GM18498 (cell line): ENCODE results near the gene MRNIP.

Source experiments
- ATAC-seq: cut with Tn5 transposase; IDR thresholded peaks from one replicate; pipeline ENCODE4 v1.9.1; 2021; ENCODE audit warnings: mild to moderate bottlenecking, moderate library complexity; ENCODE audit not compliant: unreplicated experiment

The MRNIP gene

DNA sequence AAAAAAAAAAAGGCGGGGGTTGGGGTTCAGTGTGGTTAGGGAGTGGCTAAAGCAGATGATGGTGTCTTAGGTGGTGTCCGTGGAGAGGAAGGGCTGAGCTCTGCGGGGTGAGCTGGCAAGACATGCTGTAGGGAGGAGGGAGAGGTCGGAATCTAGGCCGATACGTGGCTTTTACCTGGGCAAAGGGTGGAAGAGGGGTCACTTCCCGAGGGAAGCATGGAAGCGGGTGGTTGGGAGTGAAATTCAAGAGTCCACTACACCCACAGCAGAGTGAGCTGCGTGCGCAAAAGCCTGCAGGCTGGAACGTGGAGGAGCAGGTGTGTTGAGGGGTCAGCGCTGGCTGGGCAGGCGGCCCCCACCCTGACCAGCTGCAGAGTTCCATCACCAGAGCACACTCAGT, 31.3 kb upstream of the MRNIP start:
- ATAC-seq, result no peak

DNA sequence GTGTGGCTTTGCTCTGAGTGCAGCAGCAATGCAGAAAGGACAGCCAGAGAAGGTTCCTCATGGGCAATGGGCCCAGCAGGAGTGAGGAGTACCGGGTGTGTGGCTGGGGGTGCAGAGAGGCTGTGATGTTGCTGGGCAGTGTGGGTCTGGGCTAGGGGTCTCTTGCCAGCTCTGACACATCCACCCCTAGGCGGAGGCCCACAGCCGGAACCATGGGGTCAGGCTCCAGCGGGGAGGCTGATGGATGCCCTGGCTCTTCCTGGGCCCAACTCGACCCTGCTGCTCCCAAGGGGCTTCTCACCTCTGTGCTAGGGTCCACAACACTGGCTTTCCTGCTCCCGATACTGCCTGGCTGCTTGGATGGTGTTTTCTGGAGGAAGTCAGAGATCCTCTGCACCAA, 29.2 kb upstream of the MRNIP start:
- no peak for ATAC-seq

DNA sequence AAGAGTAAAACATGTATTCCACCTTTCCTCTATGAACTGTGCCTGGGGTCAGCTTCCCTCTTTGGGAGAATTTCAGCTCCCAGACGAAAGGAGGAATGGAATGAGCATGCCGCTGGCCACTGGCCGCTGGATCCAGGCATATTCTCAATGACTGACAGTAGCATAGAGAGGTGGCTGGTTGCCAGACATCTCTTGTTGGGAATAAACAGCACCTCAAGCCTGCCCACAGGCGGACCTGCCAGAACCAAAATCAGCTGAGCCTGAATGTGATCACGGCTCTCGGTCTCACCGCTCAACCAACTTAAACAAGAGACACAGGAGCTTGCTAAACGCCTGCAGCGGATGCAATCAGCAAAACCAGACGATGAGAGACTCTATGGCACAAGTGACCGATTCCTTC, 28.5 kb upstream of the MRNIP start:
- ATAC-seq, result no peak

DNA sequence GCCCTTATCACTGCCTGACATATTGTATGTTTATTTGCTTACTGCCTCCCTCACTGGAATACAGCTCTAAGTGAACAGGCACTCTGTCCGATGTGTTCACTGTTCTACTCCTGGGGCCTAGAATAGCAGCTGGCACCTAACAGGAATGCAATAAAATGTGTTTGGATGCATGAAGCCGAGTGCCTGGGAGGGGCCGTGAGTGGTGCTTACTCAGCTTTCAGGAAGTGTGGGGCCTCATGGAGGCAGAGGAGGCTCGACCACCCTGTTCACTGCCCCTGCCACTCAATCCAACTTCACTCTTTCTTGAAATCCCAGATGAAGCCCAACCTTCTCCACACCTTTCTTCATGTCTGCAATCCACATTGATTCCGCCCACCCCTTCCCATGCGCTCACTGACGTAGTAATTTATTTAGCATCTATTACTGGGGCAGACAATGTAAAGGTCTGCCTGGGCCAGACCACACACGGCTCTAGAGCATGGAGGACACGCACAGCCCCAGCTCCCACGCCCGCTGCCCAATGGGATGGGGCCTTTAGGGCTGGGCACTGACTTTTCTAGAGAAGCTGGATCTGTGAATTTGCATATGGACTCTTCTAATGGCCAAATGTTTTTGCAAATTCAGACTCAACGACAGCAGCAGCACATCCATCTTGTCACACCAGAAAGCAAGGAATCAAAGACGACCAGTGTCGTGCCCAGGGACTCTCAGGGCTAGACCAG, 27.7 kb upstream of the MRNIP start:
- ATAC-seq, result no peak

DNA sequence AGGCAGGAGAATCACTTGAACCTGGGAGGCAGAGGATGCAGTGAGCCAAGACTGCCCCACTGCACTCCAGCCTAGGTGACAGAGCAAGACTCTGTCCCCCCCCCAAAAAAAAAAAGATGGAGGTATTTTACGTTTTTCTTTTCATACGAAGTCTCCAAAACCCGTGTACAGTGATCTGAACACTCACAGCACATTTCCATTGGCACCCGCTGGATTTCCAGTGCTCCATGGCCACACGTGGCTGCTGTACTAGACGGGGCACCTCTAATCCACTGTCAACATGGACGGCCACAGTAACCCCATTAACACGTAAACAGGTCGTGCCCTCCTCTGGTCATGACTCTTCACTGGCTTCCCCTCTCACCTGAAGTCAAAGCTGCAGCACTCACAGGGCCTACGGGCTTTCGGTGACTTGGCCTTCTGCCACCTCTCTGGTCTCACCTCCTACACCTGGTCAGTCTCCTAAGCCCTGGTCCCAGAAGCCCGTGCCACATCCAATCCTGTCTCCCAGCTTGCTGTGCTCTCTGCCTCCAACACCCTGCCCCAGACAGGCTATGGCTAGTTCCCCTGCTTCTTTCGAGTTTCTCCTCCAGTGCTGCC, 27.0 kb upstream of the MRNIP start:
- ATAC-seq, result no peak

DNA sequence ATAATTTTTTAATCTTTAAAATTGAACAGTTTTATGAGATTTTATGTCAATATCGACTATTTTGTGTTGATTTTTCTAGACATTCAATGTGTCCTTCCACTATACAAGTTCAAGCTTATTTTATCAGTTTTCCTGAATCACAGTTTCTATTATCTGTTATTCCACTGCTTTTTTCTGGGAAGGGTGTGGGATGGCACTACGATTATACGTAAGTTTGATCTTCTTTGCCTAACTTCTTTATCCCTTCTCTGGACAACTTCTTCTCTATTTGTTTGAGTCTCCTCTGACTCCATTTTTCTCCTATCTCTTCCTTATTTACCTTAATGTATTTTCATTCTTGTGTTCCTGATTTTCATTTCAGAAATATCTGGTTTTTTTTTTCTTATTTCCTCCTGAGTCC, 24.5 kb upstream of the MRNIP start:
- no peak for ATAC-seq

DNA sequence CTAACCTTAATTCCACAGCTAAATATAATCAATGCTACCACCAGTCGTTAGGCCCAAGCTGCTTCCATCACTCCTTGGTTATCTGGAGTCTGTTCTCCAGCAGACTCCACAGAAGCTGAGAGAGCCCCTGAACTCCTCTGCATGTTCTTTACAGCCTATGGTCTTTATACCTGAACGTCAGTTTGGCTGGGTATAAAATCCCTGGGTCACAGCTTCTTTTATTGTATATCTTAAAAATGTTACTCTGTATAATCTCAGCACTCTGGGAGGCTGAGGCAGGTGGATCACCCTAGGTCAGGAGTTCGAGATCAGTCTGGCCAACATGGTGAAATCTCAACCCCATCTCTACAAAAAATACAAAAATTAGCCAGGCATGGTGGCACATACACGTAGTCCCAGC, 23.7 kb upstream of the MRNIP start:
- ATAC-seq, result no peak

DNA sequence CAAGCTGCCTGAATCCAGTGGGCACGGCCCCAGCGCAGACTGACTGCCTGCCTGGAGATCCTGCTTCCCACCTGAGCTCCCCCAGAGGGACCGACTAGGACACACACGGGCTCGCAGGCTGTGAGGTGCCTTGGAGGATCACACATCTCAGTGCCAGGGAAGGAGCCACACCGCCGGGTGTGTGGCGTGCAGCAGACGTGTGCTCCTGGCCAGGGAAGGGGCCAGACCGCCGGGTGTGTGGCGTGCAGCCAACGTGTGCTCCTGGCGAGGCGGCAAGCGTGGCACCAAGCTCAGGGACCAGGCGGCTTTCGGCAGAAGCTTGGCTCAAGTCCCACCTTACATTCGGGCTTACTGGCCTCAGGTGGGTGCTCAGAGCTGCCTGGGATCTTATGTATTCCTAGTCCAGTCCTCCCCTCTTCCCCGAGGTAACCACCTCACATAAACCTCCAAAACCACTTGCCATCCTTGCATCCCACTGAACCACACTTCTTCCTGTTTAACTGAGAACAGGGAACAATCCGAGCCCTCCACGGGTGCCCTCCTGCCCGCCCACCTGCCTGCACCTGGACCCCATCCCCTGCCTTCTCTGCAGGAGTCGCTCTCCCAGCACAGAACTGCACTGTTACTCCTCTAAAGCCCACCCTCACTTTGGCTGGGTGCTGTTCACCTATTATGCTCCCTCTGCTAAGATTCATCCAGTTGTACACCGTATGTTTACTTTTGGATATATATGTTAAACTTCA, 22.4 kb upstream of the MRNIP start:
- ATAC-seq, result no peak

DNA sequence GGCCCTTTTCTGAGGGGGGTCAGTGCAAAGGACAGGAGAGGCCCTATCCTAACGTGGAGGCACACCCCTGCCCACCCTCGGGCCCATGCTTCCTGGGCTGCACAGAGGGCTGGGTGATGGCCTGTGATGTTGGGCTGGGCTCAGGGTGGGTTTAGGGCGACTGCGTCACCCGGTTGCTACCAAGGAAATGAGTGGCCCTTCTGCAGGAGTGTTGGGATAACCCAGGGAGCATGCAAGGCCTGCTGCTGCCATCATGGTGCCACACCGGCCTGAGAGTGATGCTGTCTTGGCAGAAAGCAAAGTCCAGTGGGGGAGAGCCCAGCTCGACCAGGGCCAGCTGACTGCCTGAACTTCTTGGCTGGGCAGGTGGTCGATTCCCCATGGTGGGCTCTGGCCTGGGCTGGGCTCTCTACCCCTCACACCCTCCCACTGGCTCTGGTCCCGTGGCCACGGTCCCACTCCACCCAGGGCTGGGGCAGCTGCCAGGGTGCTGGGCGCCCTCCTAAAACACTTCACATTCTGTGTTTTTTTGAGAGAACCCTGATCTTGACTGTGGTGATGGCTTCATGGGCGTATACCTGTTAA, 21.5 kb upstream of the MRNIP start:
- ATAC-seq, result no peak

DNA sequence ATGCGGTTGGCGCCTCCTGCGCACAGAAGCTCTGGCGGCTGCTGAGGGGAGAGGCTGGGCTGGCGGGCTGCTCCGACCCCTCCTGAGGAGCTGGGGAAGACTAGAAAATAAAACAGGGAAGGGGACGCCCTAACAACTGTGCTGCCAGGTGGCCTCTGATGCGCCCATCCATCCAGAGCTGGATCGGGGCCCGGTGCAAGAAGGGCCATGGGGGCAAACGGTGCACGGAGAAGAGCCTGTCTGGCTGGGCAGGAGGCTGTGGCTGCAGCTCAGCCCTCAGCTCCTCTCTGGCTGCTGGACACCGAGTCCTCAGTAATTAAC, 21.0 kb upstream of the MRNIP start:
- ATAC-seq, result no peak

DNA sequence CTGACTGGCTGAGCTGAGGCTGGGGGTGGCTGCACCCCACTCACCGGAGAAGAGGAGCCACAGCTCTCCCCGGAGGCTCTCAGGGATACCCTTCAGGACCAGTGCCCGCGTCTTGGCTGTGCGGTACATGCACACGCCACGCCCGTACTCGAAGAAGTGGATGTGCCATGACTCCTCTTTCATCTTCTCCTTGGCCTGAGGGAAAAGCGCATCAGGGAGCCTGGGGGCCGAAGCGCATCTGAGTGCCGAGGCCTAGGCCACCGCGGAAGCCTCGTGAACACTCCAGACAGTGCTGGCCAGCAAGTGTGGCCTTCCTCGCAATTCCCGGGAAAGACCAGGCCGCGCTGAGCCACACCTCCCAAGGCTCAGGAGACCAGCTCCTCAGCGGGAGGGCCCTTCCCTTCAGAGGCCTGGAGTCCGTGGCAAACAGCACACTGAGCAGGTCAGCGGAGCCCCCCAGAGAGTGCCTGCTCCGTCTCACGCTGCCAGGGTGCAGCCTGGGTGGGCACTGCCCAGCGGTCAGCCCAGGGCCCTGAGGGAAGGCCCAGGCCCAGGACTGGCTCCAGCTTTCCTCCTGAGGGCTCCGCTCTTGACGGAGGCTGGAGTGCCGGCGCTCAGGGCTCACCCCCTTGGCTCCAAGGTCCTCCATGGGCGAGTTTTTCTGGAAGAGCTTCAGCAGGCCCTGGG, 20.5 kb upstream of the MRNIP start:
- ATAC-seq, result no peak

DNA sequence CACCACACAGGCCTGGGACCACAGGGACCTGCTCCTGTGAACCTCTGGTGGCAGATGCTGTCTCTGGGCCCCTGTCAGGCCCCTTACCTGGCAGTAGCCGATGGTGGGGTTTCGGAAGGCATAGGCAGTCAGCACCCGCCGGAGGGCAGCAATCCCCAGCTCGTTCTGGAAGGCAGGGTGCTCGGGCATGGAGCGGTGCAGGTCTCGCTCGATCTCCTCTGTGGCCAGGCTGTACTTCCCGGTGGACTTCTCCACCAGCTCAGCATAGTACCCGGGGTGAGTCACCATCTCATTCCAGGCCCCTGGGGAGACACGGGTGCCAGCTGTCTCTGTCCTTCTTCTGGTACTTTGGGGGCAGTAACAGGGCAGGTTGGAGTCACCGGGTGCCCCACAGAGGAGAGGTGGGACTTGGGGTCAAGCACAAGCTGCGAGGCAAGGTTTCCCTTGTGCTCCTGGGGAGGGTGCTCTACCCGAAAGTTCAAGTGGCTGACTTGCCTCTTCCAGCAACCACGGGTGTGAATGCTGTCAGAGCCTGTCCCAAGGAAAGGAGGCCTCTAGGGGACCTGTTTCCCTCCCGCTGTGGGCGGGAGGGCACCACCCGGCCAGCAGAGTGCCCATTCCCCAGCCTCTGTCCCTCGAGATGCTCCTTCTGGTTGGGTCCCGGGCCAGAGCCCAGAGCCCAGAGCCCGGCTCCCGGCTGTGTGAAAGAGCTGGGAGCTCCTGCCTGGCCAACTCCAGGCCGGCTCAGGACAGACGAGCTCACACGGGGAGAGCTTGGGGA, 19.8 kb upstream of the MRNIP start:
- no peak for ATAC-seq

DNA sequence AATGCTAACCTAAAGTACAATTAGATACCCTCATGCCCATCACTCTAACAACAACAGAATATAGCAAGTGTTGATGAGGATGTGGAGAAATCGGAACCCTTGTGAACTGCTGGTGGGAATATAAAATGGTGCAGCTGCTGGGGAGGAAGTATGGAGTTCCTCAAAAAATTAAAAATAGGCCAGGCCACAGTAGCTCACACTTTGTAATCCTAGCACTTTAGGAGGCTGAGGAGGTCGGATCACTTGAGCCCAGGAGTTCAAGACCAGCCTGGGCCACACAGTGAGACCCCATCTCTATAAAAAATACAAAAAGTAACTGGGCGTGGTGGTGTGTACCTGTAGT, 18.0 kb upstream of the MRNIP start:
- no peak for ATAC-seq

DNA sequence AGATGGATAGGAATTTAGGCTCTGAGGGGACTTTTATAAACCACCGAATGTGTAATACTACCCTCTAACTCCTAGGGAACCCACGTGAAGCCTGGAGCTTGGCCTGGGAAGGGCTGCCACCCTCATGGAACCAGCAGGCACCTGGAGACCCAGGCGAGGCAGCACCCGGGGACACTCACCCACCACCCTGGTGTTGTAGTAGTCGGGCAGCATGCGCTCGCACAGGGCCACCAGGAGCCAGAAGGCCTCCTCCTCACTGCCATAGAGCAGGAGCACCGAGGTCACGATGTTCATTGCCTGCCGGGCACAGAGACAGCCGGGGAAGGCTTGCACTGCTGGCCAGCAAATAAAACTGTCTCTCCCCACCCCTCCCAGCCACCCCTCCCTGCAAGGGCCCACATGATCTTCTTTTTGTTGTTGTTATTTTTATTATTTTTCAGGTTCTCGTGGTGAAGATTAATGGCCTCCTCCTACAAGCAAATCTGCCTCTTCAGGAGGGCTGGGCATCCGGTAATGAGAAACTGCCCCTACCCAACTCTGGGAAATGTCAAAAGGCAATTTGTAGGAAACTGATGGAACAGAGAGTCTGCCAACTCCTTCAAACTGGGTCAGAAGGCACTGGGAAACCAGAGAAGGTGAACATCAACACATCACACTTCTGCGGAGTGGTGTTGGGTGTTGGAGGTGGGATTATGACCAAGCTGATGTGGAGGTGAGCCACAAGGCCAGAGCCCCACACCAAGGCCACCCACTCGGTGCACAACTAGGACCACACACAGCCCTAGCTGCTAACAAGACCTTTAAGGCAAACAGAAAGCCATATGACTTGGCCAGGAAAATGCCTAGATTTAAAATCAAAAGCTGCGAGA, 17.4 kb upstream of the MRNIP start:
- no peak for ATAC-seq

DNA sequence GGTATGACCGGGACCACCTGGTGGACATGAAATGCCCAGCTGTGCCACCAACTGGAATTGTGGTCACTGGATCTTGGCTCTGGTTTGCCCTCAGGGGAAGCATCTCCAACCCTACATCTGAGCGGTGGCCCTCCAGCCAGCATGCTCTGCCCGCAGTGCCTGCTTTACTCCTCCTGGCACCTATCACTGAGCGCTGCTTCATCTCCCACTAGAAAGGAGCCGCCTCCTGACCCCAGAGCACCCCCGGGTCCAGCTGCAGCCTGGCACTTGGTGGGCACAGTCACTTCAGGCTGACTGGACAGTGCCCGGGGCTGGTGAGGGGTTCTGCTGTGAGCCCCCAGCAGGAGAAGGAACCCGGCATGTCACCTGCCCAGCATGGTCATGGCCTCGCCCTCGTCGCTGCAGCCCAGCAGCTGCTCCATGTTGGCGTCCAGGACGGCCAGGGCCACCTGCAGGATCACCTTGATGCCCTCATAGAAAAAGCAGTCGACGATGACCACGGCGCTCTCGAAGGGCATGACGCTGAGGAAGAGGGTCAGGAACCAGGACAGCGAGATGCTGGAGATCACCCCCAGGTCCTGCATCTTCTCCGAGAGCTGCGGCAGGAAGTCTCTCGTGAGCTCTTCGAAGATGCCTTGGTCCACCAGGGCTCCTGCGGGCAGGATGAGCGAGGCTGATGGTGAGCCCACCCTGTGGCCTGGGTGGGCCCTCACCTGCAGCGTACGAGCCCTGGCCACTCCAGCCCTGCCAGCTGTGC, 16.1 kb upstream of the MRNIP start:
- no peak for ATAC-seq

DNA sequence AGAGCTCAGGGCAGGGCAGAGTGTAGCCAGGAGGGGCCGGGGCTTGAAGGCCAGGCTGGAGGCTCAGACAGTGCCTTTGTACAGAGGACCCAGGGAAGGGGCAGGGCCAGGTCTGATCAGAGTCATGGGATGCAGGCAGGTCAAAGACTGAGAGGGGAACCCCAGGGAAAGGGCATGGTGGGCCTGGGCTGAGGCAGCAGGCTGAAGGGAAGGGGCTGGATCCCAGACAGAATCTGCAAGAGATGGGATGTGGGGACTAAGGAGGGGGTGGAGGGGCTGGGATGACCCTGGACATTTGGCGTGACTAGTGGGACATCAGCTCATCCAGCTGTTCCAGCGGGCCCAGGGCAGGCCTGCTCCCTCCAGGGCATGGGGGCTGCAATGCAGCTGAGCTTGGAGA, 15.5 kb upstream of the MRNIP start:
- ATAC-seq, result no peak

DNA sequence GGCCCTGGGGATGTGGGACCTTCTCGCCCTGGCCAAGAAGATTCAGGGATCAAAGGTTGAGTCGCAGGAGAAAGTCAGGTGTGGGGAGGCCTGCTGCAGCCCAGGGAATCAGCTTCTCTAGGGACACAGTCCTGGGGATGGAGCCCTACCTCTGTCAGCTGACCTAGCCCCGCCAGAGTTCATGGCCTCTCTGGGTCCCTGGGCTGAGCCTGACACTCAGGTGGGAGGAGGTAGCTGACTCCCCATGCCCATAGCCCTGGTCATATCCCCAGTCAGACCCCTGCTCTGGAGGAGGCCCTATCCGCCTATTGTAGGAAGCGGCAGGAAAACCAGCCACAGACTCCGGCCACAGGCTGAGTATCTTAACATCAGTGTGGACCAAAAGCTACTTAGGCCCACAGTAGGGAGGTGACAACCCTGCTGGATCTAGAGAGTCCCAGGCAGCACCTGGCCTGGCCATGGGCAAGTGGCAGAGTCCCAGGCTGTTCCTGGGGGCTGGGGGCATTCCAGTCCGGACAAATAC, 15.0 kb upstream of the MRNIP start:
- no peak for ATAC-seq

DNA sequence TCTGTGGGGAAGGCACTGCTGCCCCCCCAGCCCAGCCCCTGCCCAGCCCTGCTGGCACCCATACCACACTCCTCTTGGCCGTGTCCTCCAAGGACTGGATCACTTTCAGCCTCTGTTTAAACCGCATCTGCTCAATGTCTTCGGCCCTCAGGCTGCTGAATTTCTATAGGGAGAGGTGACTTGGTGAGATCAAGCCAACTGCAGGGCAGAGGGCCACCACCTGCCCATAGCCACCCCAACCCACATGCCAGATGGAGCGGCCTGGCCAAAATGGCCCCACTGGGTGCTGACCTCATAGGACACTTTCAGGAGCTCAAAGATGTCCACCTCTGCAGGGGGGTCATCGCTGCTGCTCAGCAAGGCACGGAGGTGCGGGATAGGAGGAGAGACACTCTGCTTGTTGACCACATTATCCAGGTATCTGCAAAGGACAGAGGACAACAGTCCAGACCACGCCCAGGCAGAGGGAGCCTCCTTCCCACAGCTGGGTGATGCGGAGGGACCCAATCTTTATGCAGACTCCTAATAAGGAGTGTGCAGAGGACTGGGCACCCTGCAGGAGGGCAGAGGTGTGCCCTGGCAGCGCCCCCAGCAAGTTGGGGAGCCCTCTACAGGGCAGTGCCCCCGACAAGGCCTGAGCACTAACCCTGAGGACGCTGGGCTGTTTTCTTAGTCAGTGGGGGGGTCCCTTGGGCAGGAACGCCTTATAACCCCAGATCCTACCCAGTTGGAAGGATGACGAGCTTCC, 14.4 kb upstream of the MRNIP start:
- ATAC-seq, result no peak
